NCI-H2196 treated with DMSO at 0.1 percent for 48 hours (cell line): ENCODE data around the gene C1GALT1C1L.
"Not testable (repeated sequence)": the region's sequence is repeated elsewhere in the genome, so short reads cannot be mapped to it uniquely, and the experiment has no call there.

ENCODE experiments used
- DNase-seq: peaks from one replicate; lab custom pipeline; 2025; ENCODE audit not compliant: unreplicated experiment; lab: John Stamatoyannopoulos, UW

Gene C1GALT1C1L

DNA sequence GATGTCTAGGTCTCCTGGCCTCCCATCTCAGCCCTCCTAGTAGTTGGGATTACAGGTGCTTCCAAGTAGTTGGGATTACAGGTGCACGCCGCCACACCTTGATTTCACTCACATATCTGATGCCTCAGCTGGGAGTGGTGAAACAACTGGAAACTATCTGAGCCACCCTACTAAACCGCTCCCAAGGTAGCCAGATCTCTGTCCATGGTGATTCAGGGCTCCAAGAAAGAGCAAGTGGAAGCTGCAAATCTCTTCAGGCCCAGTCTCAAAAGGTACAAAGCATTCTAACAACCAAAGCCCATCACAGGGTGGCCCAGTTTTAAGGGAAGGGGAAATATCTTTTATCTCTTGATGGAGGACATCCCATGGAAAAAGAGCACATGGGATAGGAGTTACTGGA is 19.0 kb downstream of the C1GALT1C1L start:
- DNase-seq: no peak

GRCh38 chr2:43653506-43653905 is 22.7 kb downstream of the C1GALT1C1L start:
- DNase-seq: no peak

- no peak for DNase-seq
Observed at GRCh38 chr2:43648994-43649701, 27.1 kb downstream of the C1GALT1C1L start.

- DNase-seq: no peak
Observed at GRCh38 chr2:43643680-43644079, 32.5 kb downstream of the C1GALT1C1L start.

DNA sequence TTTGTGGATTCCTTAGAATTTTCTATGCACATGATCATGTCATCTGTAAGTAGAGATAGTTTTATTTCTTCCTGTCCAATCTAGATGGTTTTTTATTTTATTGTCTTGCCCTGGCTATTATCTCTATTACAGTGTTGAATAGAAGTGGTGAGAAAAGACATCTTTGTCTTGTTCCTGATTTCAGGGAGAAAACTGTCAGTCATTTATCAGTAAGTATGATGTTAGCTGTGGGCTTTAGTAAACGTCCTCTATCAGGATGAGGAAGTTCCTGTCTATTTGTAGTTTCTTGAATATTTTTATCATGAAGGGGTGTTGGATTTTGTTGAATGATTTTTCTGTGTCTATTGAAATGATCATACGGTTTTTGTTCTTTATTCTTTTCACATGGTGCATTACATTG is 33.9 kb downstream of the C1GALT1C1L start:
- no peak for DNase-seq

DNA sequence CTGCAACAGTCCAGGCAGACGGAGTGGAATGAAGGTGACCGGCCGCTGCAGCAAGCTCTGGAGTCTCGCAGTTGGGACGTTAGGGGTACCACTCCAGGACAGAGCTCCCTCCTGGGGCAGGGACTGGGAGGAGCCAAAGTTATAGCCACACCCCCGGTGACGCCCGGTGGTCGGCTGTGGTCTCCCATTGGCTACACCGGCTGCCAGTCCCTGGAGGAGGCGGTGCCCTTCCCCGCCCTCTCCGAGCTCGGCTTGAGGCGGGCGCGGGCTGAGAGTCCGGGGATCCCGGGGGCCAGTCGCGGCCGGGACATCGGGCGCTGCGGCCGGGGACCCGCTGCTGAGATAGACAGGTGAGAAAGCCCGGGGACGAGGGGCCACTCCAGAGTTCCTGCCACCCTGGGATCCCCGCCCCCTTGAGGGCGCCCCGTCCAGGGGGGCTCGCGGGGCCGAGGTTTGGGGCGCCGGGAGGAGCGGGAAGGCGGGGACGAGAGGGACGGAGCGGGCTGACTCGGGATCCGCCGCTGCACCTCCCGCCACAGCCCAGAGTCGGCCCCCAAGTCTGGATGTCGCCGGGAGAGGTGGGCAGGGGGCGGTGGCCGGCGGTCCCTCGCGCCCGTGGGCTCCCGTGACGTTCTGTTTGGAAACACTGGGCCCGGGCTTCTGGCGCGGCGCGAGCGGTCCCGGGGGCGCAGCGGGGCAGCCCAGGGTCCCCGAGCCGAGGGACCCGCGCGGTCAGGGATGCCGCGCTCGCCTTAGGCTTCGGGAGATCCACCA is 39.0 kb downstream of the C1GALT1C1L start, which contains the start of gene PLEKHH2:
Gene PLEKHH2, plus strand, starts transcription at position 231 of the 774 bp plus-strand sequence. CDS start 7,414 bp downstream, outside the sequence.
- DNase-seq: peak; percentile 47

GRCh38 chr2:43636621-43637020 is 39.6 kb downstream of the C1GALT1C1L start:
- no peak for DNase-seq

DNA sequence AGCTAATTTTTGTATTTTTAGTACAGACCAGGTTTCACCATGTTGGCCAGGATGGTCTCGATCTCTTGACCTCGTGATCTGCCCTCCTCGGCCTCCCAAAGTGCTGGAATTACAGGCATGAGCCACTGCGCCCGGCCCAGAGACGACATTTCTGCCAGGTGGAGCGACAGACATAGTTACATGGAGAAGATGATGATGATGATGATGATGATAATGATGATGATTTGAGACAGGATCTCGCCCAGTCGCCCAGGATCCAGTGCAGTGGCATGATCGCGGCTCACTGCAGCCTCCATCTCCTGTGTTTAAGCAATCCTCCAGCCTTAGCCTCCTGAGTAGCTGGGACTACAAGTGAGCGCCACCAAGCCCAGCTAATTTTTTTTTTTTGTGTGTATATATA is 40.1 kb downstream of the C1GALT1C1L start:
- not testable (repeated sequence) for DNase-seq

DNA sequence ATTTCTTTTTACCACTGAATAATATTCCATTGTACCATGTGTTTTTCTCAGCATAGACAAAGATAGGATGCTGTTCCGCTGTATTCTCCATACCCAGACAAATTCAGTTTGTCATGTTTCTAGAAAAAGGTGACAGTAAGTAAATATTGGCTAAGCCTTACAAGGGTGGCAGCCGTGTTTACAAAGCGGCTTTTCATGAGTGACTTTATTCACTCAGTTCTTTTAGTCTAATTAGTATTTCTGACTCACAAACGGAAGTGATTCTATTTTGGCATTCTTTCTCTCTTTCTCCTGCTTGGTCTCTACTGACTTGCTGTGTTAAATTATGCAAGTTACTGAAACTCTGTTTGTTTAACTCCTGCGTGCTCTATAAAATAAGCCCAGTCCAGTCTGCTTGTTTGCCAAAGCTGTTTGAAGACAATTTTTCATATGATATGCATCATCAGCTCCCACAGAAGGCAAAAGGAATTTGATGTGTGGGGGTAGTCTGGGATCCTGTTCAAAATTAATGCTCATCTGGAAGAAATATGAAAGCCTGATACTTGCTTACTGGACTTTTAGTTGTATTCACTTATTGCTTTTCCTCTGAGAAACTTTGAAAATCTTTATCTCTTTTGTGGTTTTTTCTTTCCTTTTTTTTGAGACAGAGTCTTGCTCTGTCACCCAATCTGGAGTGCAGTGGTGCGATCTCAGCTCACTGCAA is 41.5 kb downstream of the C1GALT1C1L start:
- peak; percentile 60 for DNase-seq

- DNase-seq: no peak
Observed at GRCh38 chr2:43631618-43632317, 44.5 kb downstream of the C1GALT1C1L start.
